GF-D8 (cell line): ENCODE results near the gene NFIX.

ENCODE experiments used
- DNase-seq: peaks from one replicate; lab custom pipeline; 2025; lab: John Stamatoyannopoulos, UW

NFIX gene

GRCh38 chr19:13127811-13128575 is 132.7 kb downstream of the NFIX start:
- no peak for DNase-seq

GRCh38 chr19:13128583-13128982 is 133.3 kb downstream of the NFIX start:
- no peak for DNase-seq

DNA sequence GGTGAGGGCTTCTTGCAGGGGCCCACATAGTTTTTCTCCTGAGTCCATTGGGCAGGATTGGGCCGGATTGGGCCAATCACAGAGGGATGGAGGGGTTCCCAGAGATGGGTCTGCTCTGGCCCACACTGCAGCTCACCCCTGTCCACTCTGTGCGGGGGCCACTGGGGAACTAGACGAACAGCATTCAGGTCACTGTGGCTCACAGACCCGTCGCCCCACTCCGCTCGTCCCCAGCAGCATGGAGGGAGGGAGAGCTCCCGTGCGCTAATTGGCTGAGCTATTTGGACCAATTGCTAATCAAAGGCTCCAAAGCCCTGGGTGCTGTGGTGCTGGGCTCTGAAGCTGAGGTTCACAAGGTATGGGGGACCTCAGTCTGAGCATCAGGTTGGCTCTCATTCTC is 134.1 kb downstream of the NFIX start:
- no peak for DNase-seq

DNA sequence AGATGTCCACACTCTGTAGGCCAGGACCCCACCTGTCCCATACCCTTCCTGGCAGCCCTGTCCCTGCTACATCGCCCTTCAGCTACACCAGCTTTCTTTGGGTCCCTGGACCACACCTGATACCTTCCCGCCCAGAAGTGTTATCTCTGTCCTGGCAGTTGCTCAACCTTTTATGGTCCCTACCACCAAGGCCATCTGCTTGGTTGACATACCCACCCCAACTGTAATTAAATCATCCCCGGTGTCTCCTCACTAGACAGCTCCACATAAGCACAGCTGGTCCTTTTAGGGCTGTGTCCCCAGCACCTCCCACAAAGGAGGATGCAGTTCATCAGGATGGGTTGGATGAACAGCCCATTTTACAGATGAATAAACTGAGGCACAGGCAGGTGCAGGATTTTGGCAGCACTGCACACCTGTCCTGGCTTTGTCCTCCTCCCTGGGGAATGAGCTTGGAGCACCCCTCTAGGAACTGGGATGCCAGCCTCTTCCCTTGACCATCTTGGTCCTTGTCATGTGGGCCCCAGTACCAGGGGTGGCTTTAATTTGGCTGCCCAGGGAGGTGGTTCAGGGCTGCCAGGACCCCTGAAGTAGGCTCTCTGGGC is 135.7 kb downstream of the NFIX start:
- DNase-seq: no peak

GRCh38 chr19:13132471-13133180 is 137.4 kb downstream of the NFIX start:
- peak; percentile 88 for DNase-seq

DNA sequence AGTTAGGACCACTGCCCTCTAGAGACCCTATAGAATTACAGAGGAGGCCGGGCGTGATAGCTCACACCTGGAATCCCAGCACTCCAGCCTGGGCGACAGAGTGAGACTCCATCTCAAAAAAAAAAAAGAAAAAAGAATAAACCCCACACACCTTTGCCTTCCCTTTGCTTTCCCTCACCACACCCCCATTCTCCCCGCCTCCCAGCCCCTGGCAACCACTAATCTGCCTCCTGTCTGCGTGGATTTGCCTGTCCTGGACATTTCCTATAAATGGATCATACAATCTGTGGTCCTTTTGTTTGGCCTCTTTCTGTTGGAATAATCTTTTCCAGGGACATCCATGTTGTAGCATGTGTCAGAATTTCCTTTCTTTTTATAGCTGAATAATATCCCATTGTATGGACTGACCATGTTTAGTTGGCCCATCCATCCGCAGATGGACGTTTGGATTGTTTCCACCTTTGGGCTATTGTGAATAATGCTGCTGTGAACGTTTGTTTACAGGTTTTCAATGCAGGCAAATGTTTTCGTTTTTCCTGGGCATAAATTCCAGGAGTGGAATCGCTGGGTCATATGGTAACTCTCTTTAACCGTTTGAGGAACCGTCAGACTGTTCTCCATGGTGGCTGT is 138.1 kb downstream of the NFIX start:
- no peak for DNase-seq

- DNase-seq: no peak
Measured at GRCh38 chr19:13134626-13135025, 139.4 kb downstream of the NFIX start.

GRCh38 chr19:13135068-13136062 is 140.1 kb downstream of the NFIX start:
- DNase-seq: no peak

DNA sequence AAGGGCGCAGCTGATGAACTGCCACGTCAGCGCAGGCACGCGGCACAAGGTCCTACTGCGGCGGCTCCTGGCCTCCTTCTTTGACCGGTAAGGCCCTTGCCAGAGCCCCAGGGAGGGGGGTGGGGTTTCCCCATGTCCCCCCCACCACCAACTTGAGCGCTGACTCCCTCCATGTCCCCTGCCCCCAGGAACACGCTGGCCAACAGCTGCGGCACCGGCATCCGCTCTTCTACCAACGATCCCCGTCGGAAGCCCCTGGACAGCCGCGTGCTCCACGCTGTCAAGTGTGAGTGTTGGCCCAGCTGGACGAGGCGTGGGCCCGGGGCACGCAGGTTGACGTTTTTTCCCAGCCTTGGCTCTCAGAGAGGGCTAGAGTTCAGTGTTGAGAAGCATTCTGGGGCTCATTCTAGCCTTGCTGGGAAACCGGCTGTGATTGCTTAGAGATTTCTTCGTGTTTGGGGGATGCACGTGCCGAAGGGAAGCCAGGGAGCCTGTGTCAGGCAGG is 142.1 kb downstream of the NFIX start:
- no peak for DNase-seq

DNA sequence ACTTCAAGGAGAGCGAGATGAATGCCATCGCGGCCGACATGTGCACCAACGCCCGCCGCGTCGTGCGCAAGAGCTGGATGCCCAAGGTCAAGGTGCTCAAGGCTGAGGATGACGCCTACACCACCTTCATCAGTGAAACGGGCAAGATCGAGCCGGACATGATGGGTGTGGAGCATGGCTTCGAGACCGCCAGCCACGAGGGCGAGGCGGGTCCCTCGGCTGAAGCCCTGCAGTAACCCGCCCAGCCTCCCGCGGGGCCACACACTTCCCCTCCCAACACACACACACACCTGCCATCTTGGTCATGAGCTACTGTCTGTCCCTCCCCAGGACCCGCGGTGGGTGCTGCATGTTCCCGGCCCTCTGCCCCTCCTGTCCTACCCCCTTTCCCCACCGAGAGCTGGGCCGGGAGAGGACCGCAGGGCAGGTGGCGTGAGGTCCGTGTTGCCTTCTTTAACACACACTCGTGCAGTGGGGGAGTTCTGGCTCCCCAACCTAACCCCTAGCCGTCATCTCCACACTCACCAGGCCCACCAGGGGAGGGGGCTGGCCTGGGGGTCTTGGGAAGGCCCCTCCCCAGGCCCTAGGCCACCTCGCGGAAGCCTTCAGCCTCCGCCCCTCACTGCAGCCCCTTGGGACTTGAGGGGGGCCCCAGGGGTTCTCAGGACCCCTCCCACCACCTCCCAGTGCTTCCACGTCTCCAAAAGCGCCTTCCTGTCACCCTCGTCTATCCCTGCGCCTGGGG is 143.1 kb downstream of the NFIX start:
- no peak for DNase-seq

- peak; percentile 20 for DNase-seq
Measured at GRCh38 chr19:13138916-13139198, 143.6 kb downstream of the NFIX start.

DNA sequence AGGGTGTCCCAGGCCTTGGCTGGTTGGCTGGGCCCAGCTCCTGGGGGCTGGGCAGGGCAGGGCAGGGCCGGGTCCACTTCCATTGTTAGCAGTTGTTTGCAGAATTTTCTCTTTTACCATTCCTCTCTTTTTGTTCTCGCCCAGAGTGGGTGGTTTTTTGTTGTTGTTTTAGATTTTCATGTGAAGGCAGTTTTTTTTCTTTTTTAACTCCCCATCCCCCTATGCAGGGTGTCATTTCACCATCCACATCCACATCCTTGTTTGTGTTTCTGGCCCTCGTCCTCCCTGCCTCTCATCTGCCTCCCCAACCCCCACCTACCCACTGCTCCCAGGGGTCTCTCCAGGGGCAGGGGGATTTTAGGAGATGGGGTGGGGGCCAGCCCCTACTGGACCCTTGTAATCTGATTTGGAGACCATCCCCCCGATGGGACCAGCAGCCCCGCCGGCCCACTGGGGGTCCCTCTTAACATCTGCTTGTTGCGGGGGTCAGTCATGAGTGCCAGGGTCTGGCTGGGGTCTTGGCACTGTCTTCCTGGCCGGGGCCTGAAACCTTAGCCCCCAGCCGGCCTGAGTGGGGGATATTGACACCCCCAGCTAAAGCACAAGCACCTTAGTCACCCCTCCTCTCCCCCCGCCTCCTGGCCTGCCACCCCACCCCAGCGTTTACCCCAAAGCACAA is 144.5 kb downstream of the NFIX start:
- DNase-seq: no peak

DNA sequence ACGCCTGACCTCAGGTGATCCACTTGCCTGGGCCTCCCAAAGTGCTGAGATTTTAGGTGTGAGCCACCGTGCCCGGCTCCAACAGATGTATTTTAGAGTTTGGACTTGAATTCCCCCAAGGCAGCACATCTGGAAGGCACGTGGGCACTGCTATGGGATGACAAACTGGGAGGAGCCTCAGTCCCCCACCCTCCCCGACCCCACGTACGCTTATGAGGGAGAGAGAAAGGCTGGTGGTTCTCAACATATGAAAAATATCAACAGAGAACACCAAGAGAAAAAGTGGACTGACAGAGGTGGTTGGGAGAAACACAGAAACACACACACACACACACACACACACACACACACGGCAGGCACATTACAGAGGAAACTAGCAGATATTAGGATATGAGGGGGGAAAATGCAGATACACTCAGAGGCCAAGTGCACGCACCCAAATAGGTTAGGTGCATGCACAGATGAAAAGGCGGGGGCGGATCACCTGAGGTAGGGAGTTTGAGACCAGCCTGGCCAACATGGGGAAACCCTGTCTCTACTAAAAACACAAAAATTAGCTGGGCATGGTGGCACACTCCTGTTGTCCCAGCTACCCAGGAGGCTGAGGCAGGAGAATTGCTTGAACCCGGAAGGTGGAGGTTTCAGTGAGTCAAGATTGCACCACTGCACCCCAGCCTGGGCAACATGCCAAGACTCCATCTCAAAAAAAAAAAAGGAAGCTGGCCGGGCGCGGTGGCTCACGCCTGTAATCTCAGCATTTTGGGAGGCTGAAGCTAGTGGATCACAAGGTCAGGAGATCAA is 151.7 kb downstream of the NFIX start:
- DNase-seq: peak; percentile 61
